ENCODE data around the gene GRSF1. TPM values are rescaled to one million over a fixed set of nuclear protein-coding genes. Genes with fewer than 3 reads are reported as not detected.

Gene GRSF1, protein sequence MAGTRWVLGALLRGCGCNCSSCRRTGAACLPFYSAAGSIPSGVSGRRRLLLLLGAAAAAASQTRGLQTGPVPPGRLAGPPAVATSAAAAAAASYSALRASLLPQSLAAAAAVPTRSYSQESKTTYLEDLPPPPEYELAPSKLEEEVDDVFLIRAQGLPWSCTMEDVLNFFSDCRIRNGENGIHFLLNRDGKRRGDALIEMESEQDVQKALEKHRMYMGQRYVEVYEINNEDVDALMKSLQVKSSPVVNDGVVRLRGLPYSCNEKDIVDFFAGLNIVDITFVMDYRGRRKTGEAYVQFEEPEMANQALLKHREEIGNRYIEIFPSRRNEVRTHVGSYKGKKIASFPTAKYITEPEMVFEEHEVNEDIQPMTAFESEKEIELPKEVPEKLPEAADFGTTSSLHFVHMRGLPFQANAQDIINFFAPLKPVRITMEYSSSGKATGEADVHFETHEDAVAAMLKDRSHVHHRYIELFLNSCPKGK
- total RNA-seq = 84.9 and 106 TPM in 2 replicates

DNA sequence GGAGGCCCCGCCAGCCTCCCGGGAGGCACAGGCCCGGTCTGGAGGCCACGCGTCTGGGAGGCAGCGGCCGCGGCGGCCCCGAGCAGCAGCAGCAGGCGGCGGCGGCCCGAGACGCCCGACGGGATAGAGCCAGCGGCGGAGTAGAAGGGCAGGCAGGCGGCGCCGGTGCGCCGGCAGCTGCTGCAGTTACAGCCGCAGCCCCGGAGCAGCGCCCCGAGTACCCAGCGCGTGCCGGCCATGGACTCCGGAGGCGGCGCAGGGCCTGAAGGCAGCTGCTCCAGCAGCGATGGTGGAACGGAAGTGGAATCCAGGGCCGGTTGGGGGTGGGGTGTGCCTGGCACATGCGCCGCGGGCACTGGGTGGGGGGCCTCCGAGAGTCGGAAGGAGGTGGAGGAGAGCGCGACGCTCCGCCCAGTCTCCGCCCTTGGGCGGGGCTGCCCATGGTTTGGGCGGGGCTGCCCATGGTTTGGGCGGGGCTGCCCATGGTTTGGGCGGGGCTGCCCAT, at the start of gene GRSF1:
TSS of gene GRSF1 (minus strand) at position 302 of the 505 bp plus-strand sequence. CDS start at position 239, 63 bp downstream.

Other genes starting within 250 kb of the GRSF1 start
- not detected in 2 replicates for gene AMBN, start 247.6 kb downstream of the GRSF1 start, total RNA-seq
- gene ENAM, start 211.1 kb downstream of the GRSF1 start, total RNA-seq = not detected in 2 replicates
- not detected in 2 replicates for gene JCHAIN, start 173.4 kb downstream of the GRSF1 start, total RNA-seq
- 26.8 and 27.4 TPM in 2 replicates for gene UTP3, start 151.4 kb downstream of the GRSF1 start, total RNA-seq
- gene RUFY3, start 117.9 kb downstream of the GRSF1 start, total RNA-seq = 20.3 and 22.1 TPM in 2 replicates
- gene MOB1B, start 62.5 kb upstream of the GRSF1 start, total RNA-seq = 10.2 and 12.2 TPM in 2 replicates
- 17.0 and 18.5 TPM in 2 replicates for gene DCK, start 153.8 kb upstream of the GRSF1 start, total RNA-seq